ENCODE measurements around the gene NECAB2.

Gene NECAB2

DNA sequence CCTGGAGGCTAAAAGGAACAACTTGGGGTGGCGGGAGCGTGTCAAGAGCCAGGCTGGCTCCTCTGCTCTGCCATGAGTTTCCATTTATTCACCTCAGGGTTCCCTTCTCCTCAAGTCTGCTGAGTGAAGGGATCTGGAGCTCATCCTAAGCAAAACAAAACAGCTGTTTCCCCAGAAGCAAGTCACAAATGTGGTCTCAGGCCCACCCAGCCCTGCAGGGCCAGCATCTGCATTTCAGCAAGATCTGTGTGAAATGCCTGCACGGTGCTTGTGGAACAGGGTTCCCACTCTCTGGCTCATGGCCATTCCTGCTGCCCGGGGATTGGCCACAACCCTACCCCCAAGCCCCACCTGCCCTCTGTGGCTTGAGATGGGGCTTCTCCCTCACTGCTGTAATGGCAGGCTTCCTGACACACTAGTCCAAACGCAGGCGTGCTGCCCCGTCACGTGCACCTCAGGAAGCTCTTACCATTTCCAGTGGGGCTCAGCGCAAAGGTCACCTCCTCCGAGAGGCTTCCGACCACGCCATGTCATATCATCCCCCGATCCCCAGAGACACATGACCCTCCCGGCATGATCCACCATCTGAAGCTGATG is 72.3 kb downstream of the NECAB2 start:
- H3K27me3 ChIP-seq (ENCODE audit: control insufficient read depth, insufficient read depth, low read length), result no peaks in the 10 kb centered on the region
- no peak overlapping the region for H3K4me3 ChIP-seq (ENCODE audit: low read depth, low read length)
- H3K36me3 ChIP-seq (ENCODE audit: control insufficient read depth, insufficient read depth, low read length), result no peaks in the 10 kb centered on the region
- H3K4me1 ChIP-seq (ENCODE audit: control insufficient read depth, insufficient read depth, low read length), result peaks cover 10% of the 10 kb centered on the region
- no peak overlapping the region for H3K9ac ChIP-seq (ENCODE audit: low read depth, low read length)
- H3K9me3 ChIP-seq (ENCODE audit: control insufficient read depth, insufficient read depth, low read length), result no peaks in the 10 kb centered on the region

DNA sequence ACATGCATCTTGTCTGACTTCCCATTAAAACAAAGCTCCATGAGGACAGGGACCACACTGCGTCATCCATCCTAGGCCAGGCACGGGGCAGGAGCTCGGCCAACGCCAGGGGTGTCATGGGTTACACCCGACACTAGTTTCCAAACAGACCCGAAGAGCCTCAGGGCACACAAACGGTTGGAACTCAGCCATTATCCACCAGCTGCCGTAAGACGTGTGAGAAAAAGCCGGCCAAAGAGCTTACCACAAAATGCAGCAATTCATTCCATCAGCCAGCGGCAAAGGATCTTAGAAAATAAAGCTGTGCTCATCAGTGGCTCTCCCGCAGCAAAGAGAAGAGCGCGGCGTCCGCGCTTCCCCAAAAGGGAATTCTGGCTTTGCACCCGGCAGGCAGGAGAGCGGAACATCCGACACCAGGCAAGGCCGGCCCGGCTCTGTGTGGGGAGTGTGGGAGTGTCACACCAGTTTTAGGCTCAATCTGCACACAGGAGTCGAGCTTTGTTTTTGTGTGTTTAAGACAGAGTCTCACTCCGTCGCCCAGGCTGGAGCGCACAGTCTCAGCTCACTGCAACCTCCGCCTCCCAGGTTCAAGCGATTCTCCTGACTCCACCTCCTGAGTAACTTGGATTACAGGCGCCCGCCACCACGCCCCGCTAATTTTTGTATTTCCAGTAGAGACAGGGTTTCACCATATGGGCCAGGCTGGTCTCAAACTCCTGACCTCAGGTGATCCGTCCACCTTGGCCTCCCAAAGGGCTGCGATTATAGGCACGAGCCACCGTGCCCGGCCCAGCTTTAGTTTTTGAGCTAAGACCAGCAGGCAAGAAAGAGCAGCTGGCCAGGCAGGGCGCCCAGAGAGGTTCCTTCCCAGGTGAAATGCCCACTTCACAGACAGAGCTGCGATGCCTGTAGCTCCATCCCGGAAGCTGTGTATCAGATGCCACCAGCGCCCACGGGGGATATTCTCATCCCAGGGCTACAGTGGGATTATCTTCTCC is 73.1 kb downstream of the NECAB2 start:
- H3K4me1 ChIP-seq (ENCODE audit: control insufficient read depth, insufficient read depth, low read length), result peaks cover 10% of the 10 kb centered on the region
- H3K36me3 ChIP-seq (ENCODE audit: control insufficient read depth, insufficient read depth, low read length), result no peaks in the 10 kb centered on the region
- H3K9me3 ChIP-seq (ENCODE audit: control insufficient read depth, insufficient read depth, low read length), result no peaks in the 10 kb centered on the region
- H3K27me3 ChIP-seq (ENCODE audit: control insufficient read depth, insufficient read depth, low read length), result no peaks in the 10 kb centered on the region
- H3K9ac ChIP-seq (ENCODE audit: low read depth, low read length), result no peak overlapping the region
- H3K4me3 ChIP-seq (ENCODE audit: low read depth, low read length), result no peak overlapping the region

DNA sequence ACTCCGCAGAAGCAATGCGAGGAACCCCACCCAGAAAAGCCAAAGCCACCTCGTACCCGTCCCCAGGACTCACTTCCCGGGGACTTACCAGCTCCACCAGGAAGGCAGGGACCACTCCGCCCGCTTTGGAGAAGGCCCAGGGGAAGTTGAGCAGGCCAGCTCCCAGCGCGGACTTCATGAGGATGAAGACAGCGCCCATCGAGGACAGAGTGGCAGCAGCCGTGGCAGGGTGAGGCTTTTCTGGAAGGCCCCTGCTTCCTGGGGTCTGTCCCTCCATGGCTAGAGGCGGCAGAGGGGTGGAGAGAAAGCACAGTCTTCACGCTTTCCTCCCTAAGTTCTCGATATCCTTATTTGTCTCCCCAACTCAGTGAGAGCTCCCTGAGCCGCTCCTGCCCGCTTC is 73.8 kb downstream of the NECAB2 start:
- Histone ChIP-seq H3K36me3 (ENCODE audit: control insufficient read depth, insufficient read depth, low read length) (no peaks in the 10 kb centered on the region), H3K4me3 (ENCODE audit: low read depth, low read length) (no peak overlapping the region), H3K9ac (ENCODE audit: low read depth, low read length) (no peak overlapping the region), H3K4me1 (ENCODE audit: control insufficient read depth, insufficient read depth, low read length) (peaks cover 10% of the 10 kb centered on the region), H3K27me3 (ENCODE audit: control insufficient read depth, insufficient read depth, low read length) (no peaks in the 10 kb centered on the region), H3K9me3 (ENCODE audit: control insufficient read depth, insufficient read depth, low read length) (no peaks in the 10 kb centered on the region)

DNA sequence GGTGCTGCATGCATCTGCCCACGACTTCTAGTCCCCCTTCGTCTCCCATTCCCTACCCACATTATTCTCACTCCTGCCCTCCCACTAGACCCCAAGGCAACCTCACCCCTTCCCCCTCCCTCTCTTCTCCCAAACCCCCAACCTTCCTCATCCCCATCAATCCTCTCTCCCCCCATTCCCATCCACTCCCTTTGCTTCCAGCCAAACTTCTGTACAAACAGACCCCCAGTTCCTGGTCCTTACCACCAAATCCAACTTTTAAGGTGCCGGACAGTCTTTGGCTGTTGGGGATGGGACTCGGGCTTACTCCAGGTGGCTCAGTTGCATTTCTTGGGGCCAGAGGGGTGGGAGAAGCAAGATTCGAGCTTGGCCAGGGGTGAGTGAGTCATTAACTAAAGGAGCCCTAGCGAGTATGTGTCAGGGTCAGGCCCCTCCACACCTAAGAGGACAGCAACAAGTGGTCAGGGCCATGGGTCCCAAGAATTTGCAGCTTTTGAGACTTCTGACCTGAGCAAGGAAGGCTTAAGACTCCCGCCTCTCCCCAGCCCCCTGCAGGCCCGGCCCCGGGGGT is 74.3 kb downstream of the NECAB2 start, which contains the start of gene SLC38A8:
Gene SLC38A8 (minus strand): TSS at position 488 of the 571 bp plus-strand sequence. CDS start 638 bp downstream, outside the sequence.
- Histone ChIP-seq H3K9ac (ENCODE audit: low read depth, low read length) (no peak within 1 kb of the TSS), H3K4me1 (ENCODE audit: control insufficient read depth, insufficient read depth, low read length) (peaks cover 10% of the 10 kb centered on the region), H3K36me3 (ENCODE audit: control insufficient read depth, insufficient read depth, low read length) (no peaks in the 10 kb centered on the region), H3K27me3 (ENCODE audit: control insufficient read depth, insufficient read depth, low read length) (no peaks in the 10 kb centered on the region), H3K9me3 (ENCODE audit: control insufficient read depth, insufficient read depth, low read length) (no peaks in the 10 kb centered on the region), H3K4me3 (ENCODE audit: low read depth, low read length) (no peak within 1 kb of the TSS)

DNA sequence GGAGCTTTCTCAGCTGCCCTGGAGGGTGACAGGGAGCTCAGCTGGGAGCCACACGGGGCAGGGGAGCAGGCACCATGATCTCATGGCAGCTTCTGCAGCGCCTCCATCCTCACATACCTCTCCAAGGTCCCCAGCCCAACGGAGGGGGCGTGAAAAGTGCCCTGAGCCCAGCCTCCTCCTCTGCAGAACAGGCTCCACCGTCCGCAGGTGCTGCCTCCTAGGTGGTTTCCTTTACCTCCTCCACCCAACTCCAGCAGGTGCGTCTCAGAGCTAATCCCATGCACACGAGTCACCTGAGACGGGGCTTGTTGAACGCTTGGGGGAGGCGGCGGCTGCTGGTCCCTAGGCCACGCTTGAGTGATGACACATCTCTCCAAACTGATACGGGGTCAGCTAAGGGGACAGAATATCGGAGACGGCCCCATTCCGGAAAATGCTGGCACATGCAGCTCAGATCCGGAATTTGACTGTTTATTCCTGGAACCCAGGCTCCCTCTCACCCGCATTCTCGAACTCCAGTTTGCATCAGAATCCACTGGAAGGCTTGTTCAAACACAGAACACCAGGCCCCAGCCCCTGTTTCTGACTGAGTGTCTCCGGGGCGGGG is 74.9 kb downstream of the NECAB2 start:
- H3K9me3 ChIP-seq (ENCODE audit: control insufficient read depth, insufficient read depth, low read length), result no peaks in the 10 kb centered on the region
- peaks cover 10% of the 10 kb centered on the region for H3K4me1 ChIP-seq (ENCODE audit: control insufficient read depth, insufficient read depth, low read length)
- H3K27me3 ChIP-seq (ENCODE audit: control insufficient read depth, insufficient read depth, low read length), result no peaks in the 10 kb centered on the region
- no peak overlapping the region for H3K9ac ChIP-seq (ENCODE audit: low read depth, low read length)
- no peak overlapping the region for H3K4me3 ChIP-seq (ENCODE audit: low read depth, low read length)
- H3K36me3 ChIP-seq (ENCODE audit: control insufficient read depth, insufficient read depth, low read length), result no peaks in the 10 kb centered on the region

DNA sequence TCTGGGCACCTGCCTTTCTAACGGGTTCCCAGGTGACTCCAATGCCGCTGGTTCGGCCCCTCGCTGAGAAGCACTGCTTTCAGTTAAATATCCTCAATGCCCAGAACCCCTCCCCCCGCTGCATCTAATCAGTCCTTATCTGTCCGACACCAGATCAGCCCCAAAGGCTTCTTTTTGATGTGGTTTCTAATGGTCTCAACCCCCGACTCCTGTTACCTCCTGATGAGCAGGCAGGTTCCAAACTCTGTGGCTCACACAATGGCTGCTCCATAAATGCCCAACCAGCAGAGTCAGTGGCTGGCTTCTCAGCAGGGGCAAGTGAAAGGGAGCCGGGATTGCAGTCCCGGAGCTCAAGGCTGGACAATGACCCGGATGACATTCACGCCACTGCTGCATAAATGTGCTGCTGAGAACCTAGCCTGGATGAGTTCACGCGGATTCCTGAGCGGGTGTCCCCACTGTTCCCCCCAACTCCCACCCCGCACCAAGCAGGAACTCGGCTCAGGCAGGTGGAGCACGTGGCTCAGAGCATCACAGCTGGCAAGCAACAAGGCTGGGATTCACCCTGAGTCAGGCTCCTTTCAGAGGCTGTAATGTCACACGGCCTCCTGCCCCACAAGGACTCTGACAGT is 75.6 kb downstream of the NECAB2 start:
- Histone ChIP-seq H3K9ac (ENCODE audit: low read depth, low read length) (no peak overlapping the region), H3K36me3 (ENCODE audit: control insufficient read depth, insufficient read depth, low read length) (no peaks in the 10 kb centered on the region), H3K9me3 (ENCODE audit: control insufficient read depth, insufficient read depth, low read length) (no peaks in the 10 kb centered on the region), H3K27me3 (ENCODE audit: control insufficient read depth, insufficient read depth, low read length) (no peaks in the 10 kb centered on the region), H3K4me1 (ENCODE audit: control insufficient read depth, insufficient read depth, low read length) (peaks cover 10% of the 10 kb centered on the region), H3K4me3 (ENCODE audit: low read depth, low read length) (no peak overlapping the region)

DNA sequence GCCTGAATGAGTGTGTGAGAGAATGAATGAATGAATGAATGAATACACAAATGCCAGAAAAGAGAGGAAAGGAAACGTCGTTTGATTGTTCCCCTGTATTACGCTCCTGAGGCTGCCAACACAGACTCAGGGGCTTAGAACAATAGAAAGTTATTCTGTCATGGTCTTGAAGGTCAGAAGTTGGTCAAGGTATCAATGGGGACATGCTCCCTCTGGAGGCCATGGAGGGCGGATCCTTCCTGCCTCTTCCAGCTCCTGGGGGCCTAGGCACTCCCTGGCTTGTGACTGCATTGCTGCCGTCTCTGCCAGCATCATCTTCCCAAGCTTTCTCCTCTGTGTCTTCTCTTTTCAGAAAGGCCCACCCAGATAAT is 76.1 kb downstream of the NECAB2 start:
- Histone ChIP-seq H3K4me3 (ENCODE audit: low read depth, low read length) (no peak overlapping the region), H3K27me3 (ENCODE audit: control insufficient read depth, insufficient read depth, low read length) (no peaks in the 10 kb centered on the region)

DNA sequence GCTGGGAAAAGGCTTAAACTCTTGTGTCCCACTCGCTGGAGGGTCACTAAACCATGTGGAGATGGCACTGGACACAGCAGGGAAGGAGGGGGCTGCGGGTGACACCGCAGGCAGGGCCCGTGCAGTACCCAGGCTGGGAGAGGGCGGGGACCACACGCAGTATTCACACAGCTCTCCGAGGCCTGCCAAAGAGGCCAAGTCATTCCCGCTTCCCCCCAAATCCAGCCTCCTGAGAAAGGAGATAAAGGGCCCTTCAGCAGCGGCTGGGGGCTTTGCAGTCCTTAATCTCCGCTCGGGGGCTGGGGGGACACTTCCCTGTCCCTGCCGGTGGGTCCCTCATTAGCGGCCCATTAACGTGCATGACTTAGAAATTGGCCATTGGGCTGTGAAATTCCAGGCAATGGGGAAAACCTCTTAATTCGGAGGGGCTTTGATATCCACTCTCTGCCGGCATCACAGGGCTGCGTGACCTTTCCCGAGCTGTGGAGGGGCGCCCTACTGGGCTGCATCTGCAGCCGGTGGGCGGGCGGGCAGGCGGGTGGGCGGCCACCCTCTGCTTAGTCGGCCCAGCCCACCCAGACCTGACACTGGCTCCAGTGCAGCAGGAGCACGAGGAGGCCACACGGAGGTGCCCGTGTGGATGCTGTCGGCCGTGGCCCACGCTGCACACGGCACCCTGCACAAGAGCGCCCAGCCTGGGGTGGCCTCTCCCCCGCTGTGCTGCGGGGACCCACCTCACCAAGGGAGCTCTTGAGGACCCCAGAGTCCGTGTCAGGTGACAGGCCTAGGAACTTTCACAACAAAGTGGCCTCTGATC is 77.2 kb downstream of the NECAB2 start:
- Histone ChIP-seq H3K9ac (ENCODE audit: low read depth, low read length) (no peak overlapping the region), H3K4me1 (ENCODE audit: control insufficient read depth, insufficient read depth, low read length) (peaks cover 10% of the 10 kb centered on the region), H3K27me3 (ENCODE audit: control insufficient read depth, insufficient read depth, low read length) (no peaks in the 10 kb centered on the region)

More for the DNA sequence above, 76.1 kb downstream of the NECAB2 start:
- Histone ChIP-seq H3K9me3 (ENCODE audit: control insufficient read depth, insufficient read depth, low read length) (no peaks in the 10 kb centered on the region), H3K4me1 (ENCODE audit: control insufficient read depth, insufficient read depth, low read length) (peaks cover 10% of the 10 kb centered on the region), H3K9ac (ENCODE audit: low read depth, low read length) (no peak overlapping the region), H3K36me3 (ENCODE audit: control insufficient read depth, insufficient read depth, low read length) (no peaks in the 10 kb centered on the region)

DNA sequence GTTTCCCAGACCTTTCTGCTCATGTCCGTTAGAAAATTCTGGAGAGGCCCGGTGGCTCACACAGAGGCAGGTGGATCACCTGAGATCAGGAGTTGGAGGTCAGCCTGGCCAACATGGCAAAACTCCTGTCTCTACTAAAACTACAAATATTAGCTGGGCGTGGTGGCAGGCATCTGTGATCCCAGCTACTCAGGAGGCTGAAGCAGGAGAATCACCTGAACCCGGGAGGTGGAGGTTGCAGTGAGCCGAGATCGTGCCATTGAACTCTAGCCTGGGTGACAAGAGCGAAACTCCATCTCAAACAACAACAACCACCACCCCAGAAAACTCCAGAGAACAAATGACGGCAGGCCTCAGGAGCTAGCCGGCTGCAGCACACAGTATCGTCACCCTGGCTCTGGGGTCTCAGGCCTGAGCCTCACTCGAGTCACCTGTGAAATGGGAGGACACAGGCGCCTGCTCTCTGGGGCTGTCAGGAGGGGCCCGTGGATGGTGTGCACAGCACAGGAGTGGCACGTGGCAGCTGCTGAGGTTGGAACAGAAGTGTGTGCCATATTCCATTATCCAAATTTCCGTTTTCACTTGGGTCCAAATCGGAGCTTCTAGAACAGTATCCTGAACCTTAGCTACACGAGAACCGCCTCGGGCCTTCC is 77.9 kb downstream of the NECAB2 start:
- Histone ChIP-seq H3K27me3 (ENCODE audit: control insufficient read depth, insufficient read depth, low read length) (no peaks in the 10 kb centered on the region), H3K36me3 (ENCODE audit: control insufficient read depth, insufficient read depth, low read length) (no peaks in the 10 kb centered on the region), H3K4me3 (ENCODE audit: low read depth, low read length) (no peak overlapping the region), H3K4me1 (ENCODE audit: control insufficient read depth, insufficient read depth, low read length) (peaks cover 10% of the 10 kb centered on the region), H3K9me3 (ENCODE audit: control insufficient read depth, insufficient read depth, low read length) (no peaks in the 10 kb centered on the region), H3K9ac (ENCODE audit: low read depth, low read length) (no peak overlapping the region)

More for the DNA sequence above, 77.2 kb downstream of the NECAB2 start:
- H3K9me3 ChIP-seq (ENCODE audit: control insufficient read depth, insufficient read depth, low read length), result no peaks in the 10 kb centered on the region
- H3K36me3 ChIP-seq (ENCODE audit: control insufficient read depth, insufficient read depth, low read length), result no peaks in the 10 kb centered on the region
- no peak overlapping the region for H3K4me3 ChIP-seq (ENCODE audit: low read depth, low read length)

DNA sequence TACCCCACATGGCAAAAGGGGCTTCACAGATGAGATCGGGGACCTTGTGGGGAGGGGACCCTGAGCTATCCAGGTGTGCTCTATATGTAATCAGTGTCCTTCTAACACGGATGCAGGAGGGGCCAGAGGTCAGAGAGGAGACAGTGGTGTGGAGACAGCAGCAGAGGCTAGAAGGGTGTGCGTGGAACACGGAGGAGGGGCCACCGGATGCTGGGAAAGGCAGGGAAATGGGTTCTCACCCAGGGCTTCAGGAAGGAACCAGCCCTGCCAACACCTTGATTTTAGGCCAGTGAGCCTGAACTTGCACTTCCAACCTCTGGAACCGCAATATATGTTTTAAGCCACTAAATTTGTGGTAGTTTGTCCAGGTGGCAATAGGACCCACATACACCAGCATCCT is 79.2 kb downstream of the NECAB2 start:
- H3K27me3 ChIP-seq (ENCODE audit: control insufficient read depth, insufficient read depth, low read length), result no peaks in the 10 kb centered on the region
- peaks cover under 1% of the 10 kb centered on the region for H3K36me3 ChIP-seq (ENCODE audit: control insufficient read depth, insufficient read depth, low read length)
- H3K4me1 ChIP-seq (ENCODE audit: control insufficient read depth, insufficient read depth, low read length), result peaks cover 10% of the 10 kb centered on the region
- no peaks in the 10 kb centered on the region for H3K9me3 ChIP-seq (ENCODE audit: control insufficient read depth, insufficient read depth, low read length)
- H3K9ac ChIP-seq (ENCODE audit: low read depth, low read length), result no peak overlapping the region
- no peak overlapping the region for H3K4me3 ChIP-seq (ENCODE audit: low read depth, low read length)
